GM18499 (cell line): ENCODE measurements around the gene CAMK1G.
A peak's percentile ranks its signal among the peaks of the same experiment; 100 is the strongest.

ENCODE experiments used
- ATAC-seq: cut with Tn5 transposase; IDR thresholded peaks from one replicate; pipeline ENCODE4 v1.9.1; 2021; ENCODE audit warnings: moderate number of reproducible peaks; ENCODE audit not compliant: insufficient read depth, unreplicated experiment

Gene CAMK1G

DNA sequence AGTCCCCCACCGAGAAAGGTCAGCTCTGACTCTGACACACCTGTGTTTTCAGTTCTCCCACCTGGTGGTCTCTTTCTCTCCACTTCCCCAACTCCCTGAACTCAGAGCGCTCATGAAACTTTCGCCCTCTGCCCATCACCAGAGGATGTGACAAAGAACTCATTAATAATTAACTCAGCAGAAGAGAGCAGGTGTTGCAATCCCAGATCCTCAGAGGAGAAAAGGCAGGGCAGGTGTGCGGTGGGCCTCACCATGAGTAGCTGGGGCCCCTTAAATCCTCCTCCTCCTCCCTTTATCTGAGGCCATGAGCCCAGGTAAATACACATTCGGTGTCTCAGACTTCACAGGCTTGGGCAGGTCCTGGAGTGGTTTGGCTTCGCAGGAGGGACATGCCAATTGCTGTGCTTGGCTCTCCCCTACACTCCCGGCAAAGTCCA, 70.4 kb downstream of the CAMK1G start:
- no peak for ATAC-seq

GRCh38 chr1:209655411-209656231, 72.1 kb downstream of the CAMK1G start:
- no peak for ATAC-seq

DNA sequence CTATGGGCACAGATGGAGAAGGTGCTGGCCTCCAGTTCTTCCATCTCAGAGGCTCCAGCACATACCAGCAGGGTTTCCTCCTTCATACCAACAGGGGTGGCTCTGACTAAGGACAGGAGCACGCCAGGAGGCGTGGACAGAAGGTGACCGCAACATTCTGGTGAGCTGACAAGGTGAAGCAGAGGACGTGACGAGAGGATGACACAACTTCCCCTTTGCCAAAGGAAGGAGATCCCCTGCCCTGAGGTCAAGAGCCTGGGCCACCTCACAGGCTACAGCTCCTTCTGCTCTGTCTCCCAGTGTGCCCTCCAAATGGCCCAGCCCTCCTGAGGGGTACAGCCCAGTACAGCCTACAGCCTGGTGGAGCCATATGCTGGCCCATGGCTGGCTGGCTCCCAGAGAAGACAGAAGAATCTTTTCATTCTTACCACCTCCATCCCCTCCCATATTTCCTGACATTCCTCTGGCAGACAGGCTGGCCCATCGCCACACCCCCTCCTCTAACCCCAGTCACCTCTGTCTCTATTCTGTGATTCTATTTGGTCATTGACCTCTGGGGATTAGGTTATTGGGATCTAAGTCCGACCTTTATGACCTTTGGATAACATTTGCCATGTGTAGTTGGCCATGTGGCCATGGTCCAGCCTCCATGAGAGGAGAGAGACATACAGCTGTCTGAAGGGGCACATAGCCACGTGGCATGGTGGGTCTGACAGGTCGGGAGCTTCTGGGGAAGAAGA, 73.8 kb downstream of the CAMK1G start:
- ATAC-seq = no peak

GRCh38 chr1:209657918-209658317, 74.4 kb downstream of the CAMK1G start:
- no peak for ATAC-seq

GRCh38 chr1:209659909-209660308, 76.4 kb downstream of the CAMK1G start:
- peak; percentile 66 for ATAC-seq

GRCh38 chr1:209661071-209661470, 77.6 kb downstream of the CAMK1G start:
- ATAC-seq = no peak

DNA sequence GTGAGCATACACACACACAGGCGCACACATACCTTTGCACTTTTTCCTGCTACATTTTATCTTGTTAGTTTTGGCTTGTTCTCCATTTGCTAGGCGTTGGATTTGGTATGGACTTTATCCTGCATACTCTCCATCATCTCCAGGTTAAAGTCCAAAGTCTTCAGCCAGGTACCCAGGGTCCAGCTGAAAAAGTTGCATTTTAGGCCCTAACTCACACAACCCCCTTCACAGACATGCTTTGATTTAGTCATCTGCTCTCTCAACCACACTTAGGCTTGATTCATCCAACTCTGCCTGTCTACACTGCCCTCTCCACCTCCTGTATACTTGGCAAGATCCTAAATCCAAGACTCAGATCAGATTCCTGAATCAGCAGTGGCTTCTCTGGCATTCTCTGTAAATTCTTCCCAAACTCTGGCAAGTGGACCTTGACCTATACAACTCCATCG, 79.4 kb downstream of the CAMK1G start:
- no peak for ATAC-seq
